ENCODE data around the gene HOXA10.

The HOXA10 gene

GRCh38 chr7:27166531-27167505 lies 7.3 kb downstream of the HOXA10 start:
- no peak for TF ChIP-seq CTCF (IDR thresholded peaks at IDR 0.05)

- no peak for TF ChIP-seq CTCF (IDR thresholded peaks at IDR 0.05)
These were observed 8.1 kb downstream of the HOXA10 start for GRCh38 chr7:27165996-27166530.

GRCh38 chr7:27165089-27165995 lies 8.8 kb downstream of the HOXA10 start, which contains the start of gene HOXA9:
HOXA9 (minus strand) TSS chr7:27165537; CDS start chr7:27165457, 80 bp downstream.
- no peak for TF ChIP-seq CTCF (IDR thresholded peaks at IDR 0.05)

- TF ChIP-seq CTCF (IDR thresholded peaks at IDR 0.05): no peak
These were observed 9.6 kb downstream of the HOXA10 start for GRCh38 chr7:27164367-27165088.

- TF ChIP-seq CTCF (IDR thresholded peaks at IDR 0.05): no peak
These were observed 10.1 kb downstream of the HOXA10 start for GRCh38 chr7:27164045-27164366.

- no peak for TF ChIP-seq CTCF (IDR thresholded peaks at IDR 0.05)
These were observed 10.7 kb downstream of the HOXA10 start for GRCh38 chr7:27163288-27164044.

Measured in LNCAP (cell line).